ENCODE results near the gene NEK11. TPM values are rescaled to one million over a fixed set of nuclear protein-coding genes. Genes with fewer than 3 reads are reported as not detected.

The NEK11 gene
- total RNA-seq, 1 donor from 2014 or later: 13.8 TPM

- Mint-ChIP-seq H3K27ac (no peak overlapping the region), H3K36me3 (no peaks in the 10 kb centered on the region), H3K27me3 (no peaks in the 10 kb centered on the region), H3K4me1 (ENCODE audit: unreplicated experiment) (no peaks in the 10 kb centered on the region), H3K4me3 (no peak overlapping the region), H3K9me3 (no peaks in the 10 kb centered on the region)
- TF ChIP-seq CTCF (conservative IDR thresholded peaks at IDR 0.05): no peak
- no peak for DNase-seq (ENCODE audit: extremely low spot score, unreplicated experiment)
These were observed 142.7 kb downstream of the NEK11 start for GRCh38 chr3:131169331-131169730.

- no peak for TF ChIP-seq CTCF (conservative IDR thresholded peaks at IDR 0.05)
- H3K27ac Mint-ChIP-seq: no peak overlapping the region
- no peaks in the 10 kb centered on the region for H3K4me1 Mint-ChIP-seq (ENCODE audit: unreplicated experiment)
- no peaks in the 10 kb centered on the region for H3K27me3 Mint-ChIP-seq
- H3K36me3 Mint-ChIP-seq: no peaks in the 10 kb centered on the region
- DNase-seq (ENCODE audit: extremely low spot score, unreplicated experiment): no peak
- H3K9me3 Mint-ChIP-seq: no peaks in the 10 kb centered on the region
- no peak overlapping the region for H3K4me3 Mint-ChIP-seq
These were observed 146.0 kb downstream of the NEK11 start for GRCh38 chr3:131172502-131173200.

GRCh38 chr3:131174752-131175151 is 148.1 kb downstream of the NEK11 start:
- no peak for DNase-seq (ENCODE audit: extremely low spot score, unreplicated experiment)
- no peak overlapping the region for H3K27ac Mint-ChIP-seq

GRCh38 chr3:131178710-131179375 is 152.2 kb downstream of the NEK11 start:
- Mint-ChIP-seq H3K27ac (no peak overlapping the region), H3K9me3 (no peaks in the 10 kb centered on the region), H3K27me3 (no peaks in the 10 kb centered on the region), H3K36me3 (peaks cover 3% of the 10 kb centered on the region), H3K4me1 (ENCODE audit: unreplicated experiment) (no peaks in the 10 kb centered on the region), H3K4me3 (no peak overlapping the region)
- DNase-seq (ENCODE audit: extremely low spot score, unreplicated experiment): no peak
- TF ChIP-seq CTCF (conservative IDR thresholded peaks at IDR 0.05): no peak

More at GRCh38 chr3:131174752-131175151, 148.1 kb downstream of the NEK11 start:
- Mint-ChIP-seq H3K4me1 (ENCODE audit: unreplicated experiment) (no peaks in the 10 kb centered on the region), H3K4me3 (no peak overlapping the region), H3K9me3 (no peaks in the 10 kb centered on the region), H3K27me3 (no peaks in the 10 kb centered on the region), H3K36me3 (no peaks in the 10 kb centered on the region)
- TF ChIP-seq CTCF (conservative IDR thresholded peaks at IDR 0.05): no peak

GRCh38 chr3:131192701-131193100 is 166.0 kb downstream of the NEK11 start:
- no peak overlapping the region for H3K27ac Mint-ChIP-seq
- no peaks in the 10 kb centered on the region for H3K9me3 Mint-ChIP-seq

More at GRCh38 chr3:131192701-131193100, 166.0 kb downstream of the NEK11 start:
- H3K4me3 Mint-ChIP-seq: no peak overlapping the region
- H3K4me1 Mint-ChIP-seq (ENCODE audit: unreplicated experiment): no peaks in the 10 kb centered on the region
- TF ChIP-seq CTCF (conservative IDR thresholded peaks at IDR 0.05): no peak
- no peaks in the 10 kb centered on the region for H3K36me3 Mint-ChIP-seq
- no peak for DNase-seq (ENCODE audit: extremely low spot score, unreplicated experiment)
- H3K27me3 Mint-ChIP-seq: no peaks in the 10 kb centered on the region
